ENCODE results near the gene GRID1. TPM values are rescaled to one million over a fixed set of nuclear protein-coding genes. Genes with fewer than 3 reads are reported as not detected.
A peak's percentile ranks its signal among the peaks of the same experiment; 100 is the strongest.

The GRID1 gene
- 1 to 10 TPM in 1 of 4 donors, under 1 TPM in 2, not detected in 1; 0.27 to 1.1 (median 0.40) TPM for polyA plus RNA-seq
- long read RNA-seq, donor 1: 0 reads
- long read RNA-seq, donor 2: 0 reads
- long read RNA-seq, donor 3: 0 reads
- long read RNA-seq, donor 4: 0 reads
- long read RNA-seq, donor 5: 0 reads
- long read RNA-seq, donor 6: 0 reads
- long read RNA-seq, donor 7: 0 reads
- long read RNA-seq, donor 8: 0 reads
- long read RNA-seq, donor 9: 0 reads
- long read RNA-seq, donor 10: 0 reads

DNA sequence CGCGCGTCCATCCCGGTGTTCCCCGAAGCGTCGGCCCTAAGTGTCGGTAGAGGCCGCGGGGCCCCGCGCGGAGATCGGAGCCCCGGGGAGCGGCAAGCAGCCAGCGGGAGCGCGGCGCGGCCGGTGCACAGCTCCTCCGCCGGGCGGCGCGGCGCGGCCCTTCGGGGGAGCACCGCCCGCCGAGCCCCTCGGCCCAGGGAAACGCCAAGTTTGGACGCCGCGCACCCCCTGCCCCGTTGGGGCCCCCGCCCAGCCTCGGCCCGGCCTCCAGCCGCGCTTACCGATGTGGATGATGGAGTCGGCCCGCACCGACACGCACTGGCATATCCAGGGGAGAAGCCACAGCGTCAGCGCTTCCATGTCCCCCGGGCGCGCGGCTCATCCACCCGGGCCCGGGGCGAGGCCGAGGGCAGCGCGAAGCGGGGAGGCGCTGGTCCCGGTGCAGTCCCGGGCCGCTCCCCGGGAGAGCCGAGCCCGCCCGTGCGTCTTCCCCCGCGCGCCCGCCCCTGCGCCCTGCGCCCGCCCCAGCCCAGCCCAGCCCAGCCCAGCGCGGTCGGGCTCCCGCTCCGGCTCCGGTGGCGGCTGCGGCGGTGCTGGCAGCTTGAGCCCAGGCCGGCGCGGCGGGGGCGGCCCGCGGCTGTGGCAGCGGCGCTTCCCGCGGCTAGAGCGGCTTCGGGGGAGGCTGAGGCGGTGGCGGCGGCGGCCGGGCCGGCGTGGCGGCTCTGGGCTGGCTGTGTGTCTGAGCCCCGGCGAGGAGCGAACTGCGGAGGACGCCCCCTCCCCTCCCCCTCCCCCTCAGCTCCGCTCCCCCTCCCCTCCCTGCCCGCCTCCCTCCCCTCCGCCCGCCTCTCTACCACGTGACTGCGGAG lies at the start of gene GRID1:
GRID1 (minus strand) TSS at position 763 of the 869 bp plus-strand sequence.
- DNase-seq (peak in 1 of 2 donors; percentile 56), FAIRE-seq (no peak)
- peak within 1 kb of the TSS; percentile 19 to 47 (median 34) for H3K4me3 ChIP-seq (ENCODE audit: low read depth in 1 of 3, low read length in 3 of 3)
- 0 to 1% (median 1%) methylated on average over 50 to 116 of the region's 119 CpGs for WGBS, 3 donors
- peaks cover 26 to 67% (median 27%) of the 10 kb centered on the region in 3 donors for H3K27me3 ChIP-seq (ENCODE audit: control insufficient read depth in 3 of 3, insufficient read depth in 3 of 3, low read length in 3 of 3)
- H3K36me3 ChIP-seq (ENCODE audit: control insufficient read depth in 3 of 3, insufficient read depth in 2 of 3, low read depth in 1 of 3, low read length in 3 of 3): no peaks in the 10 kb centered on the region
- no peak within 1 kb of the TSS for H3K27ac ChIP-seq (ENCODE audit: low read depth in 1 of 3, low read length in 2 of 3)
- H3K9me3 ChIP-seq (ENCODE audit: control insufficient read depth in 2 of 2, insufficient read depth in 1 of 2, low read depth in 1 of 2, low read length in 1 of 2): no peaks in the 10 kb centered on the region
- peaks cover 0 to 33% (median 0%) of the 10 kb centered on the region in 3 donors for H3K4me1 ChIP-seq (ENCODE audit: control insufficient read depth in 3 of 3, insufficient read depth in 2 of 3, low read depth in 1 of 3, low read length in 2 of 3)

DNA sequence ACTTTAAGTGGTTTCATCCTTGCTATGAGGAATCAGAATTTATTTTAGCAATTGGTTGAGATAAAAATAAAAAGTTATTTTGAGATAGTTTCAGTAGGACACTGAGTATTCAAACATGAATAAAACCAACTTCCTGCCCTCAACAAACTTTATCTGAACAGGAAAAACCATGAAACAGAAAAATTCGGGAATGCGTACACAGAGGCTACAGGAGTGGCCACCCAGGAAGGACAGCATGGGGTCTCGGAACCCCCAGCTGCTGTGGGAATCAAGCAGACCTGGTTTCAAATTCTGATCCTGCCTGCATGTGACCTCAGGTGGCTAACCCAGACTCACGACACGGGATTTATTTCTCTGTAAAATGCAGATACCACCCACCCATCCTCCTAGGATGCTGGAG lies 49.0 kb upstream of the GRID1 start:
- DNase-seq (no peak), FAIRE-seq (no peak)
- Histone ChIP-seq H3K27me3 (ENCODE audit: control insufficient read depth in 3 of 3, insufficient read depth in 3 of 3, low read length in 3 of 3) (no peaks in the 10 kb centered on the region), H3K9me3 (ENCODE audit: control insufficient read depth in 2 of 2, insufficient read depth in 1 of 2, low read depth in 1 of 2, low read length in 1 of 2) (peaks cover 0 to 5% of the 10 kb centered on the region in 2 donors), H3K4me3 (ENCODE audit: low read depth in 1 of 3, low read length in 3 of 3) (no peak overlapping the region), H3K4me1 (ENCODE audit: control insufficient read depth in 3 of 3, insufficient read depth in 2 of 3, low read depth in 1 of 3, low read length in 2 of 3) (peaks cover 3 to 47% (median 7%) of the 10 kb centered on the region in 3 donors), H3K27ac (ENCODE audit: low read depth in 1 of 3, low read length in 2 of 3) (peak overlapping the region in 2 of 3 donors; percentile 18 to 76), H3K36me3 (ENCODE audit: control insufficient read depth in 3 of 3, insufficient read depth in 2 of 3, low read depth in 1 of 3, low read length in 3 of 3) (no peaks in the 10 kb centered on the region)
- 23 to 32% (median 24%) methylated on average over 5 of the region's 5 CpGs for WGBS, 3 donors

DNA sequence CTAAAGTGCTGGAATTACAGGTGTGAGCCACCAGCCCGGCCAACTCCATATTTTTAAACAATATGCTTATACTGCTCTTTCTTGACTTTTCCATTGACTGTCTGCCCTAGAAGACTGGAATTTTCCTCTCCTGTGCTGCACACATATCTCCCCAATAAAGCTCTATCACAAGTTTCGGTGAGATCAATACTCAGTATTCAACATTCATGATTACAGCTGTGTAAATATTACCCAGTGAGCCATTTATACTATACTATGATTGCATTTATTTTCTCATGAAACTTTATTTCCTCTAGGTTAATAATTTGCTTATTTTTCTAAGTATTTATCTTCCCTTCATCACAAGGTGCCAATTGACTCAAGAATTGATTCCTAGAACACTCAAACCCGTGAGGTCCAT lies 48.5 kb upstream of the GRID1 start:
- Histone ChIP-seq H3K27me3 (ENCODE audit: control insufficient read depth in 3 of 3, insufficient read depth in 3 of 3, low read length in 3 of 3) (no peaks in the 10 kb centered on the region), H3K4me1 (ENCODE audit: control insufficient read depth in 3 of 3, insufficient read depth in 2 of 3, low read depth in 1 of 3, low read length in 2 of 3) (peaks cover 3 to 47% (median 7%) of the 10 kb centered on the region in 3 donors), H3K9me3 (ENCODE audit: control insufficient read depth in 2 of 2, insufficient read depth in 1 of 2, low read depth in 1 of 2, low read length in 1 of 2) (peaks cover 0 to 7% of the 10 kb centered on the region in 2 donors), H3K36me3 (ENCODE audit: control insufficient read depth in 3 of 3, insufficient read depth in 2 of 3, low read depth in 1 of 3, low read length in 3 of 3) (no peaks in the 10 kb centered on the region), H3K27ac (ENCODE audit: low read depth in 1 of 3, low read length in 2 of 3) (peak overlapping the region in 1 of 3 donors; percentile 76), H3K4me3 (ENCODE audit: low read depth in 1 of 3, low read length in 3 of 3) (no peak overlapping the region)
- peak; percentile 62 for FAIRE-seq
- 14 to 56% (median 30%) methylated on average over 3 of the region's 3 CpGs for WGBS, 3 donors
- peak; percentile 74 to 88 for DNase-seq

DNA sequence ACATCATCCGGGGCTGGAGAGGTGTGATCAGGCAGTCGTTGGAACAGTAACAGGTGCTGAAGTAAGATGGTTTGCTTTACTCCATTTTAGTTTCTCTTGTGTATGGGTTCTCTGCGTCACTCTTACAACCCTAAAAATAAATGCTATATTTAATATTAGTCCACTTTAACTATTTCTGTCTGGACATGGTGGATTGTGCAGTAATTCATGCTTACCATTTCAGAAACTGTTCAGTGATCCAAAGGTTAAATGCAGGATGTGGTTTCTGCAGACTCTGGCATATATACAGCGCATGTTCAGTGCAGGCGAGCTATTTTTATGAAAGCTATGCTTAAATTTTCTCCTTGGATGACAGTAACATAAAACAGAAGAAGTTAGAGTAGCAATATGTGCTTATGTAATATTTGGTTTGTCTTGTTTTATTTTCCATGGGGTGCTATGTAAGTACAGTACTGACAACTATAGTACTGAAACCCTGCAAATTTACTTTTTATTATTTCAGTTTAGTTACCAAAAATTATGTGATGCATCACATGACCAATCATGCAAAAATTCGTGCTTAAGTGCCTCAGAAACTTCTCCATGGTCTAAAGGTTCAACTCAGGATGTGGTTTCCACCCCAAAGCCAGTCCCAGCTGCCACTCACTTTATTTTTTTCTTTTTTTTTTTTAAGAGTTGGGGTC lies 46.6 kb upstream of the GRID1 start:
- Histone ChIP-seq H3K27ac (ENCODE audit: low read depth in 1 of 3, low read length in 2 of 3) (peak overlapping the region in 1 of 3 donors; percentile 85), H3K4me1 (ENCODE audit: control insufficient read depth in 3 of 3, insufficient read depth in 2 of 3, low read depth in 1 of 3, low read length in 2 of 3) (peaks cover 3 to 51% (median 7%) of the 10 kb centered on the region in 3 donors), H3K36me3 (ENCODE audit: control insufficient read depth in 3 of 3, insufficient read depth in 2 of 3, low read depth in 1 of 3, low read length in 3 of 3) (no peaks in the 10 kb centered on the region), H3K4me3 (ENCODE audit: low read depth in 1 of 3, low read length in 3 of 3) (no peak overlapping the region), H3K9me3 (ENCODE audit: control insufficient read depth in 2 of 2, insufficient read depth in 1 of 2, low read depth in 1 of 2, low read length in 1 of 2) (peaks cover 0 to 7% of the 10 kb centered on the region in 2 donors), H3K27me3 (ENCODE audit: control insufficient read depth in 3 of 3, insufficient read depth in 3 of 3, low read length in 3 of 3) (no peaks in the 10 kb centered on the region)
- WGBS, 3 donors: 31 to 49% (median 47%) methylated on average over 6 of the region's 6 CpGs
- FAIRE-seq (no peak), DNase-seq (peak in 1 of 2 donors; percentile 47)

DNA sequence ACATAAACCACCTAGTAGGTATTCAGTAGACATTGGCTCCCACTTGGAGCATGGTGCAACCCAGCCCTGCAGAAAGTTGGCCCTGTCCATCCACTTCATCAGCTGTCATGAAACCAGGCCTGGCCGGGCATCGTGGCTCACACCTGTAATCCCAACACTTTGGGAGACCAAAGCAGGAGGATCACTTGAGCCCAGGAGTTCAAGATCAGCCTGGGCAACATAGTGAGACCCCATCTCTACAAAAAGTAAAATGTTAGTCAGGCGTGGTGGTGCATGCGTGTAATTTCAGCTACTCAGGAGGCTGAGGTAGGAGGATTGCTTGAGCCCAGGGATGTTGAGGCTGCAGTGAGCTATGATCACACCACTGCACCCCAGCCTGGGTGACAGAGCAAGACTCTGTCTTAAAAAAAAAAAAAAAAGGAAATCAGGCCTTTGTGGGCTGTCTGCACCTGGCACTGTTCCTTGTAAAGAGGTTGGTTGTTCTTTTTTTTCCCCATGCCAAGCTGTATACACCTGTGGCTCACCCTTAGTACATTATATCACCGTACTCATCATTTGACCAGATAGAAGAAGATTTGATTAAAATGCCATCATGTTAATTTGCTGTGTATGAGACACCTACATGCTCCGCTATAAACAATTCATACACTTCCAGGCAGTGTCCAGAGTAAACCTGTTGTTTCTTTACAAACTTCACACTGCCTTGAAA lies 45.4 kb upstream of the GRID1 start:
- 64 to 75% (median 68%) methylated on average over 6 of the region's 6 CpGs for WGBS, 3 donors
- Histone ChIP-seq H3K27me3 (ENCODE audit: control insufficient read depth in 3 of 3, insufficient read depth in 3 of 3, low read length in 3 of 3) (no peaks in the 10 kb centered on the region), H3K36me3 (ENCODE audit: control insufficient read depth in 3 of 3, insufficient read depth in 2 of 3, low read depth in 1 of 3, low read length in 3 of 3) (no peaks in the 10 kb centered on the region), H3K9me3 (ENCODE audit: control insufficient read depth in 2 of 2, insufficient read depth in 1 of 2, low read depth in 1 of 2, low read length in 1 of 2) (peaks cover 0 to 7% of the 10 kb centered on the region in 2 donors), H3K4me3 (ENCODE audit: low read depth in 1 of 3, low read length in 3 of 3) (no peak overlapping the region), H3K4me1 (ENCODE audit: control insufficient read depth in 3 of 3, insufficient read depth in 2 of 3, low read depth in 1 of 3, low read length in 2 of 3) (peaks cover 3 to 47% (median 7%) of the 10 kb centered on the region in 3 donors), H3K27ac (ENCODE audit: low read depth in 1 of 3, low read length in 2 of 3) (peak overlapping the region in 2 of 3 donors; percentile 6 to 85)
- FAIRE-seq (no peak), DNase-seq (no peak)

DNA sequence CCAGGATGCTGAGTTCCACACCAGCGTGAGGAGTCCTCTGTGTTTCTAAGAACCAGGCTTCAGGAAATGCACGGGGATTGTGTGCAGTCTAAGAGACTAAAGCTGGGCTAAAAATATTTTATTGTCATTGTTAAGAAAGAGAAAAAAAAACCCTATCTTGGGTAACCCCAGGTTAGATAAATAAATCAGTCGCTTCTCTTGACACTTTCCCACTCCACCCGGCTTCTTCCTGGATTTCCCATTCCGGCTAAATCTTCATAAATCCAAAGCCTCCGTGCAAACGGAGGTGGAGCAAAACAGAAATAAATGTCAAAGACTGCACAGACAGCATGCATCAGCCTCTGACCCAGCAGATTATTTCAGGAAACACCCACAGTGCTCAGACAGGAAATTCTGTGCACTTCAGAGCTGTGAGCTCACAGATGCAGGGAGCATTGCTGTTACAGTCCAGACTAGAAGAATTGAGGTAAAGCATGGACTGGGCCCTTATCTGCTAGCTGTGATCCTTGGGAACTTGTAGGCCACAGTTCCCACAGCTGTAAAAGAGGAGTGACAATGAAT lies 44.8 kb upstream of the GRID1 start:
- no peaks in the 10 kb centered on the region for H3K27me3 ChIP-seq (ENCODE audit: control insufficient read depth in 3 of 3, insufficient read depth in 3 of 3, low read length in 3 of 3)
- H3K27ac ChIP-seq (ENCODE audit: low read depth in 1 of 3, low read length in 2 of 3): peak overlapping the region; percentile 6 to 85 (median 84)
- no peaks in the 10 kb centered on the region for H3K36me3 ChIP-seq (ENCODE audit: control insufficient read depth in 3 of 3, insufficient read depth in 2 of 3, low read depth in 1 of 3, low read length in 3 of 3)
- peaks cover 3 to 47% (median 7%) of the 10 kb centered on the region in 3 donors for H3K4me1 ChIP-seq (ENCODE audit: control insufficient read depth in 3 of 3, insufficient read depth in 2 of 3, low read depth in 1 of 3, low read length in 2 of 3)
- 8 to 15% (median 11%) methylated on average over 7 of the region's 7 CpGs for WGBS, 3 donors
- FAIRE-seq: no peak
- DNase-seq: peak; percentile 73 to 78
- peaks cover 0 to 7% of the 10 kb centered on the region in 2 donors for H3K9me3 ChIP-seq (ENCODE audit: control insufficient read depth in 2 of 2, insufficient read depth in 1 of 2, low read depth in 1 of 2, low read length in 1 of 2)
- H3K4me3 ChIP-seq (ENCODE audit: low read depth in 1 of 3, low read length in 3 of 3): no peak overlapping the region

DNA sequence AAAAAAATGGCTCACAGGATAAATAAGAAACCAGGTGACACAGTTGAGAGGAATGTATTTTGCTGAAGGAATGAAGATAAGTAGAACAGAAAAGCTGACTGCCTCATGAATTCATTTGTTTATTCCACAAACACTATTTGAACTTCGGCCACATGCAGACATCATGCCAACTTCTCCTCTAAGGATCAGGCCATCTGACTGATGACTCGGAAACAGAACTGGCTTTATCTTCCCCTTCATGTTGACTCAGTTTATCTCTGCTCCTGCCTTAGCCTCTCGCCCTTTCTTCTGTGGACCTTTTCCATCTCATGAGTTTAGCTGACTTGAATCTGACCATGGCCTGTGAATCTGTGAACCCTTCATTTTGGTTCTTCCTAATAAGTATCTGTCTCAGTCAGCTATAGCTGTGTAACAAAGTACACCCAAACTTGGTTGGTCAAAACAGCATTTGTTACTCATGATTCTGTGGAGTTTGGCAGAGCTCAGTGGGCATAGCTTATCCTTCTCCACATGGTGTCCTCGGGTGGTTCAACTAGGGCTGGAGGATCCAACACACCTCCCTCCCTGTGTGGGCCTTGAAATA lies 44.0 kb upstream of the GRID1 start:
- peak; percentile 78 to 91 for DNase-seq
- H3K4me3 ChIP-seq (ENCODE audit: low read depth in 1 of 3, low read length in 3 of 3): no peak overlapping the region
- H3K36me3 ChIP-seq (ENCODE audit: control insufficient read depth in 3 of 3, insufficient read depth in 2 of 3, low read depth in 1 of 3, low read length in 3 of 3): no peaks in the 10 kb centered on the region
- WGBS, 3 donors: 34 to 65% (median 39%) methylated on average over 4 of the region's 4 CpGs
- peaks cover under 1 to 41% (median 5%) of the 10 kb centered on the region in 3 donors for H3K4me1 ChIP-seq (ENCODE audit: control insufficient read depth in 3 of 3, insufficient read depth in 2 of 3, low read depth in 1 of 3, low read length in 2 of 3)
- H3K27ac ChIP-seq (ENCODE audit: low read depth in 1 of 3, low read length in 2 of 3): peak overlapping the region; percentile 65 to 85 (median 84)
- peak; percentile 19 for FAIRE-seq
- H3K9me3 ChIP-seq (ENCODE audit: control insufficient read depth in 2 of 2, insufficient read depth in 1 of 2, low read depth in 1 of 2, low read length in 1 of 2): peaks cover 0 to 7% of the 10 kb centered on the region in 2 donors
- no peaks in the 10 kb centered on the region for H3K27me3 ChIP-seq (ENCODE audit: control insufficient read depth in 3 of 3, insufficient read depth in 3 of 3, low read length in 3 of 3)
